Uterus (tissue), 4 donors: ENCODE data around the gene ABTB1. TPM values are rescaled to one million over a fixed set of nuclear protein-coding genes. Genes with fewer than 3 reads are reported as not detected.
"Not testable (repeated sequence)": the region's sequence is repeated elsewhere in the genome, so short reads cannot be mapped to it uniquely, and the experiment has no call there.

Source experiments
- DNase-seq, 2 donors: peaks; one replicate each; pipeline ENCODE4 v3.0.0-alpha.2; 2019 to 2020
- H3K27ac ChIP-seq, 2 donors: fragments of 200-600 bp; sonication (generic); 1 replicate in 1 of 2; 2 replicates in 1 of 2; pipeline ENCODE4 v1.5.1; 2016 to 2018
- H3K27me3 ChIP-seq, 2 donors: fragments of 200-600 bp; sonication (generic); one replicate each; pipeline ENCODE4 v1.5.1; 2018 to 2019; ENCODE audit warnings: control low read depth in 1 of 2
- H3K36me3 ChIP-seq, 2 donors: fragments of 200-600 bp; sonication (generic); one replicate each; pipeline ENCODE4 v1.5.1; 2019; ENCODE audit warnings: control low read depth in 1 of 2
- H3K4me1 ChIP-seq, 2 donors: fragments of 200-600 bp; sonication (generic); one replicate each; pipeline ENCODE4 v1.5.1; 2018 to 2019; ENCODE audit warnings: control low read depth in 1 of 2
- H3K4me3 ChIP-seq, 2 donors: fragments of 200-600 bp; sonication (generic); 1 replicate in 1 of 2; 2 replicates in 1 of 2; pipeline ENCODE4 v1.5.1; 2018 to 2019; ENCODE audit warnings: mild to moderate bottlenecking in 1 of 2
- H3K9me3 ChIP-seq, 2 donors: fragments of 200-600 bp; sonication (generic); one replicate each; pipeline ENCODE4 v1.5.1; 2019; ENCODE audit warnings: control low read depth in 1 of 2
- POLR2A ChIP-seq, 2 donors: fragments of 450-650 bp; IDR thresholded peaks; one replicate each; pipeline ENCODE4 v1.6.1; 2016; ENCODE audit warnings: antibody characterized with exemption in 2 of 2, mild to moderate bottlenecking in 1 of 2, moderate library complexity in 1 of 2
- intact Hi-C: fragments of 100-400 bp; cut with DNase I; formaldehyde crosslinking; loops from one replicate; pipeline ENCODE4 v1.15.1; 2023; ENCODE audit warnings: low total_unique reads
- total RNA-seq, 4 donors: library from RNA; depleted of rRNA in 3 of 4; stranded (reverse); fragments of >200 nt in 3 of 4; gene quantifications; one replicate each; pipeline versions ENCODE4 v1.1.0 to v1.2.4, GENCODE V29; 2014 to 2023
- TF ChIP-seq, protein P1 (sequence below), 4 experiments: fragments of 200-600 bp in 2 of 4; fragments of 450-650 bp in 2 of 4; sonication (generic) in 2 of 4; IDR thresholded peaks; one replicate each; pipeline ENCODE4 v1.5.1; 2016 to 2019; ENCODE audit warnings: antibody characterized with exemption in 4 of 4, mild to moderate bottlenecking in 2 of 4, moderate library complexity in 1 of 4
- donor health status: DM: yes; HTN: yes; CAD: no.

ABTB1 gene
- total RNA-seq, 4 donors from 2014 or later = 14.4 to 42.8 (median 28.8) TPM

GRCh38 chr3:127651516-127652172, 21.1 kb upstream of the ABTB1 start:
- no peaks in the 10 kb centered on the region for H3K9me3 ChIP-seq
- intact Hi-C loops = no loop called here
- no peak overlapping the region for H3K4me3 ChIP-seq
- H3K36me3 ChIP-seq = no peaks in the 10 kb centered on the region
- no peak overlapping the region for H3K27ac ChIP-seq
- peaks cover 0 to 7% of the 10 kb centered on the region in 2 donors for H3K4me1 ChIP-seq
- no peak for DNase-seq
- no peaks in the 10 kb centered on the region for H3K27me3 ChIP-seq
- TF ChIP-seq POLR2A (IDR thresholded peaks at IDR 0.05) = no peak
- TF ChIP-seq, protein P1, sequence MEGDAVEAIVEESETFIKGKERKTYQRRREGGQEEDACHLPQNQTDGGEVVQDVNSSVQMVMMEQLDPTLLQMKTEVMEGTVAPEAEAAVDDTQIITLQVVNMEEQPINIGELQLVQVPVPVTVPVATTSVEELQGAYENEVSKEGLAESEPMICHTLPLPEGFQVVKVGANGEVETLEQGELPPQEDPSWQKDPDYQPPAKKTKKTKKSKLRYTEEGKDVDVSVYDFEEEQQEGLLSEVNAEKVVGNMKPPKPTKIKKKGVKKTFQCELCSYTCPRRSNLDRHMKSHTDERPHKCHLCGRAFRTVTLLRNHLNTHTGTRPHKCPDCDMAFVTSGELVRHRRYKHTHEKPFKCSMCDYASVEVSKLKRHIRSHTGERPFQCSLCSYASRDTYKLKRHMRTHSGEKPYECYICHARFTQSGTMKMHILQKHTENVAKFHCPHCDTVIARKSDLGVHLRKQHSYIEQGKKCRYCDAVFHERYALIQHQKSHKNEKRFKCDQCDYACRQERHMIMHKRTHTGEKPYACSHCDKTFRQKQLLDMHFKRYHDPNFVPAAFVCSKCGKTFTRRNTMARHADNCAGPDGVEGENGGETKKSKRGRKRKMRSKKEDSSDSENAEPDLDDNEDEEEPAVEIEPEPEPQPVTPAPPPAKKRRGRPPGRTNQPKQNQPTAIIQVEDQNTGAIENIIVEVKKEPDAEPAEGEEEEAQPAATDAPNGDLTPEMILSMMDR (IDR thresholded peaks at IDR 0.05) = no peak

GRCh38 chr3:127652246-127652995, 20.3 kb upstream of the ABTB1 start:
- Histone ChIP-seq H3K9me3 (no peaks in the 10 kb centered on the region), H3K27ac (no peak overlapping the region), H3K36me3 (no peaks in the 10 kb centered on the region), H3K4me1 (peaks cover 0 to 7% of the 10 kb centered on the region in 2 donors), H3K4me3 (no peak overlapping the region), H3K27me3 (no peaks in the 10 kb centered on the region)
- DNase-seq = peak; percentile 50 to 51
- TF ChIP-seq, protein P1 (IDR thresholded peaks at IDR 0.05) = peak; percentile 77 to 83 (median 80)
- no peak for TF ChIP-seq POLR2A (IDR thresholded peaks at IDR 0.05)
- intact Hi-C loops = no loop called here

GRCh38 chr3:127654374-127654773, 18.4 kb upstream of the ABTB1 start:
- Histone ChIP-seq H3K9me3 (no peaks in the 10 kb centered on the region), H3K36me3 (no peaks in the 10 kb centered on the region), H3K27me3 (no peaks in the 10 kb centered on the region), H3K4me3 (no peak overlapping the region), H3K27ac (no peak overlapping the region), H3K4me1 (peaks cover 0 to 7% of the 10 kb centered on the region in 2 donors)
- DNase-seq = no peak
- intact Hi-C loops = no loop called here
- TF ChIP-seq, protein P1 (IDR thresholded peaks at IDR 0.05) = no peak
- TF ChIP-seq POLR2A (IDR thresholded peaks at IDR 0.05) = no peak

GRCh38 chr3:127654993-127655392, 17.8 kb upstream of the ABTB1 start:
- DNase-seq, H3K9me3 ChIP-seq, intact Hi-C loops, H3K36me3 ChIP-seq, H3K4me1 ChIP-seq, H3K4me3 ChIP-seq, H3K27me3 ChIP-seq: not testable (repeated sequence)
- H3K27ac ChIP-seq = peak overlapping the region; percentile 53 to 54

DNA sequence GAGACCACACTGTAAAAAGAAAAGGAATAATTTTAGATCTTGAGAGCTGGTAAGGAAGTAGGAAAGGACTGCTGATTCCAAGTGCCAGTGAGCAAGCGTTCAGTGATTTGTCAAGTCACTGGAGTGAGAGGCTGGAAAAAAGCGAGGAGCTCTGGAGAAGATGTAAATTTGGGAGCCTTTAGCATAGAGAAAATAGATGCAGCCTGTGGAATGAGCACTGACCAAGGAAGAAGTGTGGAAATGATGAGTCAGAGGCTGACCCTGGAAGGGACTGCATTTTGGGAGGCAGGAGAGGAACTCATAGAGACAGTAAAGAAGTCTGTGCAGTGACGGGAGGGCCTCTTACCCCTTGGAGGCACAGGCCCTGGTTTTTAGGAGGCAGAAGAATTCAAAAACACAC, 17.1 kb upstream of the ABTB1 start:
- no peaks in the 10 kb centered on the region for H3K27me3 ChIP-seq
- intact Hi-C loops = no loop called here
- peak overlapping the region; percentile 53 to 54 for H3K27ac ChIP-seq
- no peak overlapping the region for H3K4me3 ChIP-seq
- no peaks in the 10 kb centered on the region for H3K36me3 ChIP-seq
- DNase-seq = no peak
- TF ChIP-seq POLR2A (IDR thresholded peaks at IDR 0.05) = no peak
- TF ChIP-seq, protein P1 (IDR thresholded peaks at IDR 0.05) = no peak
- H3K4me1 ChIP-seq = peaks cover 0 to 7% of the 10 kb centered on the region in 2 donors
- no peaks in the 10 kb centered on the region for H3K9me3 ChIP-seq
